ENCODE measurements around the gene CTDP1.

Gene CTDP1

DNA sequence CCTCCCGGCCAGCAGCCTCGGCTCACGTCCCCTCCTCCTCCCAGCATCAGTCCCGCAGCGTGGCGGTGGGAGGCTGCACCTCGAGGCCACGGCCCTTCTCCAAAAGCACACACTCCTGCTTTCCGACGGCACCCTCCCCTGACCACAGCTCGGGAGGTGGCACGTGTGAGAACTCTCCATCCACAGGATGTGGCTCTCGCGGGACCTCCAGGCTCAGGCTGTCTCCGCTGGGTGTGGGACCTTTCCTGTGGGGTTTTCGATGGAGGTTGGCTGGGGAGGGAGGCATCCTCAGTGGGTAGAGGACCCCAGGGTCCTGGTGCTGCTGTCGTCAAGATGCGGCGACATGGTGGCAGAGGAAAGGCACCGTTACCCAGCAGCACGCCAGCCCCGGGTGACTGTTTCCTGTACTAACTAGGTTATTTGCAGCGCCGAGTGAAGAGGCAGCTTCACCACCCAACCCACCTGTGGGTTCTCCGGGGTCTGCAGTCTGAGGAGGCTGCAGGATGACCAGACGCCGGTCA, 75.3 kb downstream of the CTDP1 start:
- no peaks in the 10 kb centered on the region for H3K9me2 ChIP-seq (replicated peaks; ENCODE audit: low read depth, low read length)
- no peak overlapping the region for H2AFZ ChIP-seq (ENCODE audit: low read length)
- no peaks in the 10 kb centered on the region for H4K20me1 ChIP-seq (ENCODE audit: insufficient read depth, low read length, poor library complexity, severe bottlenecking)
- no peaks in the 10 kb centered on the region for H3K4me1 ChIP-seq (ENCODE audit: insufficient read depth, low read length, poor library complexity, severe bottlenecking)
- no peak overlapping the region for H3K9ac ChIP-seq (ENCODE audit: low read depth, low read length, poor library complexity, severe bottlenecking)
- H3K36me3 ChIP-seq (ENCODE audit: insufficient read depth, low read length), result peaks cover 27% of the 10 kb centered on the region; the same call in 1 of the 2 replicates
- H3K4me3 ChIP-seq (ENCODE audit: low read length, poor library complexity, severe bottlenecking), result no peak overlapping the region
- TF ChIP-seq, protein P1, sequence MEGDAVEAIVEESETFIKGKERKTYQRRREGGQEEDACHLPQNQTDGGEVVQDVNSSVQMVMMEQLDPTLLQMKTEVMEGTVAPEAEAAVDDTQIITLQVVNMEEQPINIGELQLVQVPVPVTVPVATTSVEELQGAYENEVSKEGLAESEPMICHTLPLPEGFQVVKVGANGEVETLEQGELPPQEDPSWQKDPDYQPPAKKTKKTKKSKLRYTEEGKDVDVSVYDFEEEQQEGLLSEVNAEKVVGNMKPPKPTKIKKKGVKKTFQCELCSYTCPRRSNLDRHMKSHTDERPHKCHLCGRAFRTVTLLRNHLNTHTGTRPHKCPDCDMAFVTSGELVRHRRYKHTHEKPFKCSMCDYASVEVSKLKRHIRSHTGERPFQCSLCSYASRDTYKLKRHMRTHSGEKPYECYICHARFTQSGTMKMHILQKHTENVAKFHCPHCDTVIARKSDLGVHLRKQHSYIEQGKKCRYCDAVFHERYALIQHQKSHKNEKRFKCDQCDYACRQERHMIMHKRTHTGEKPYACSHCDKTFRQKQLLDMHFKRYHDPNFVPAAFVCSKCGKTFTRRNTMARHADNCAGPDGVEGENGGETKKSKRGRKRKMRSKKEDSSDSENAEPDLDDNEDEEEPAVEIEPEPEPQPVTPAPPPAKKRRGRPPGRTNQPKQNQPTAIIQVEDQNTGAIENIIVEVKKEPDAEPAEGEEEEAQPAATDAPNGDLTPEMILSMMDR (conservative IDR thresholded peaks at IDR 0.05; ENCODE audit: low read length), result no peak
- TF ChIP-seq EZH2phosphoT487 (IDR thresholded peaks at IDR 0.05; ENCODE audit: borderline replicate concordance), result no peak
- no peaks in the 10 kb centered on the region for H3K27me3 ChIP-seq (ENCODE audit: insufficient read depth, low read length, poor library complexity, severe bottlenecking)
- H3K4me2 ChIP-seq (ENCODE audit: low read depth, low read length, poor library complexity, severe bottlenecking), result no peak overlapping the region
- peaks cover 3% of the 10 kb centered on the region; the same call in 1 of the 2 replicates for H3K9me3 ChIP-seq (ENCODE audit: insufficient read depth, low read depth, low read length)
- H3K79me2 ChIP-seq (ENCODE audit: insufficient read depth, low read length), result no peaks in the 10 kb centered on the region
- H3F3A ChIP-seq (ENCODE audit: low read depth), result no peaks in the 10 kb centered on the region

DNA sequence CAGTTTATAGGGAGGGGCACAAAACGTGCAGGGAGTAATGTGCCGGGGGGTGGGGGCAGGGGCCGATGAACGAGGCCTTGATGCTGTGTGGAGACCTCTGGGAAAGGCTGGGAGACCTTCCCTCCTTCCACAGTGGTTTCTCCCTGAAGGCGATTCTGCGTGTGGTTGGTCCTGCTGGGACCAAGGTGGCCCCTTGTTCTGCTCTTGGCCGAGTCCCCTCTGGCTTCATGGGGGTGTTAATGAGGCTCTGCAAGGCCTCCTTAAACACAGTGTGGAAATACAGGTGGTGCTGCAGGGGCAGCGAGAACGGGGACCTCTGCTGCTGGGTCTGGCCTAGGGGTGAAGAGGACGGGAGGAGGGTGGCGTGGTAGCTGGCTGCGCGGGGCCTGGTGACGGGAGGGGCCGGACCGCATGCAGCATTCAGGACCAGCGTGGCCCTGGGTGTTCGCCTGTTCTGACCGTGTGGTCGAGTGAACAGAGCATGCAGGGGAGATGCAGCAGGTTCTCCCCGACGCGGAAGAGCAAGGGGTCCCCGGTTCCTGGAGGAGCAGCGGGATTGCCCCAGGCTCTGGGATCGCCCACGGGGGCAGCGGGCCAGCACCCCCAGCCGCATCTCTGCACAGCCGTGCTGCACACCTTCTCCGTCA, 76.0 kb downstream of the CTDP1 start:
- Histone ChIP-seq H3F3A (ENCODE audit: low read depth) (no peaks in the 10 kb centered on the region), H3K4me1 (ENCODE audit: insufficient read depth, low read length, poor library complexity, severe bottlenecking) (no peaks in the 10 kb centered on the region), H3K4me2 (ENCODE audit: low read depth, low read length, poor library complexity, severe bottlenecking) (no peak overlapping the region), H3K9me2 (replicated peaks; ENCODE audit: low read depth, low read length) (no peaks in the 10 kb centered on the region), H3K79me2 (ENCODE audit: insufficient read depth, low read length) (no peaks in the 10 kb centered on the region), H3K4me3 (ENCODE audit: low read length, poor library complexity, severe bottlenecking) (no peak overlapping the region), H3K9me3 (ENCODE audit: insufficient read depth, low read depth, low read length) (peaks cover 3% of the 10 kb centered on the region; the same call in 1 of the 2 replicates), H3K27me3 (ENCODE audit: insufficient read depth, low read length, poor library complexity, severe bottlenecking) (no peaks in the 10 kb centered on the region), H3K9ac (ENCODE audit: low read depth, low read length, poor library complexity, severe bottlenecking) (no peak overlapping the region), H3K36me3 (ENCODE audit: insufficient read depth, low read length) (peaks cover 27% of the 10 kb centered on the region; the same call in 1 of the 2 replicates), H4K20me1 (ENCODE audit: insufficient read depth, low read length, poor library complexity, severe bottlenecking) (no peaks in the 10 kb centered on the region), H2AFZ (ENCODE audit: low read length) (no peak overlapping the region)
- no peak for TF ChIP-seq EZH2phosphoT487 (IDR thresholded peaks at IDR 0.05; ENCODE audit: borderline replicate concordance)
- TF ChIP-seq, protein P1 (conservative IDR thresholded peaks at IDR 0.05; ENCODE audit: low read length), result no peak

DNA sequence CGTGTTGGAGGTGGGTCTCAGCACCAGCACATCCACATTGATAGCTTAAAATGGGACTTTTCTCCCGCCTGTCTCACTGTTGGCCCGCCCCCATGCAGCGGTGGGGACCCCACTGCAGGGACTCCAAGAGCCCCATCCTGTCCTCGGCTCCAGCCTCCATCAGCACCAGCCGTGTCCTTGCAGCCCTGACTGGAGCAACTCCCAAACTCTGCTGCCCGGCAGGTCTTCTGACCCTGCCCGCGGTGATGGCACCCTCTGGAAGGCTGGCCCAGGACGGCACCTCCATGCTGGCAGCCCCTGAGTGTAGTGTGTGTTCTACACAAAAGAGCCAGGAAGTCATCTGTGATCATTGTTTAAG, 76.5 kb downstream of the CTDP1 start:
- Histone ChIP-seq H2AFZ (ENCODE audit: low read length) (no peak overlapping the region), H3K9me3 (ENCODE audit: insufficient read depth, low read depth, low read length) (peaks cover 3% of the 10 kb centered on the region; the same call in 1 of the 2 replicates), H3K9ac (ENCODE audit: low read depth, low read length, poor library complexity, severe bottlenecking) (no peak overlapping the region), H3F3A (ENCODE audit: low read depth) (no peaks in the 10 kb centered on the region), H4K20me1 (ENCODE audit: insufficient read depth, low read length, poor library complexity, severe bottlenecking) (no peaks in the 10 kb centered on the region), H3K79me2 (ENCODE audit: insufficient read depth, low read length) (no peaks in the 10 kb centered on the region), H3K4me2 (ENCODE audit: low read depth, low read length, poor library complexity, severe bottlenecking) (no peak overlapping the region), H3K36me3 (ENCODE audit: insufficient read depth, low read length) (peaks cover 27% of the 10 kb centered on the region; the same call in 1 of the 2 replicates), H3K9me2 (replicated peaks; ENCODE audit: low read depth, low read length) (no peaks in the 10 kb centered on the region), H3K27me3 (ENCODE audit: insufficient read depth, low read length, poor library complexity, severe bottlenecking) (no peaks in the 10 kb centered on the region), H3K4me3 (ENCODE audit: low read length, poor library complexity, severe bottlenecking) (no peak overlapping the region), H3K4me1 (ENCODE audit: insufficient read depth, low read length, poor library complexity, severe bottlenecking) (no peaks in the 10 kb centered on the region)
- TF ChIP-seq EZH2phosphoT487 (IDR thresholded peaks at IDR 0.05; ENCODE audit: borderline replicate concordance), result no peak
- TF ChIP-seq, protein P1 (conservative IDR thresholded peaks at IDR 0.05; ENCODE audit: low read length), result no peak

Measured in Loucy (cell line).